ENCODE measurements around the gene WSB2.

- TF ChIP-seq POLR2A (IDR thresholded peaks at IDR 0.05; ENCODE audit: low read depth, low read length) (no peak), TAF1 (IDR thresholded peaks at IDR 0.05; ENCODE audit: borderline replicate concordance, low read depth, low read length) (no peak)
Observed at GRCh38 chr12:118044577-118044976, 16.4 kb downstream of the WSB2 start.

Measured in GM12892 (cell line).